ENCODE data around the gene RGS8.
"Not testable (repeated sequence)": the region's sequence is repeated elsewhere in the genome, so short reads cannot be mapped to it uniquely, and the experiment has no call there.

The RGS8 gene

GRCh38 chr1:182702826-182703524 lies 18.6 kb upstream of the RGS8 start:
- no peak for DNase-seq (ENCODE audit: low read depth)

- no peak for DNase-seq (ENCODE audit: low read depth)
Observed at GRCh38 chr1:182700351-182700709, 15.9 kb upstream of the RGS8 start.

GRCh38 chr1:182699393-182700350 lies 15.3 kb upstream of the RGS8 start:
- DNase-seq (ENCODE audit: low read depth): no peak

- DNase-seq (ENCODE audit: low read depth): no peak
Observed at GRCh38 chr1:182698971-182699370, 14.6 kb upstream of the RGS8 start.

DNA sequence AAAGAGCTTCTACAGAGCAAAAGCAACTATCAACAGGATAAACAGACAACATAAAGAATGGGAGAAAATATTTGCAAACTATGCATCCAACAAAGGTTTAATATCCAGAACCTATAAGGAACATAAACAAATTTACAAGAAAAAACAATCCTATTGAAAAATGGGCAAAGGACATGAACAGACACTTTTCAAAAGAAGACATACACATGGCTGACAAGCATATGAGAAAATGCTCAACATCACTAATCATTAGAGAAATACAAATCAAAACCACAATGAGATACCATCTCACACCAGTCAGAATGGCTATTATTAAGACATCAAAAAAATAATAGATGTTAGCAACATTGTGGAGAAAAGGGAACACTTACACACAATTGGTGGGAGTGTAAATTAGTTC lies 8.8 kb upstream of the RGS8 start:
- not testable (repeated sequence) for DNase-seq (ENCODE audit: low read depth)

- DNase-seq (ENCODE audit: low read depth): no peak
Observed at GRCh38 chr1:182690886-182691443, 6.6 kb upstream of the RGS8 start.

GRCh38 chr1:182688436-182689205 lies 4.2 kb upstream of the RGS8 start:
- DNase-seq (ENCODE audit: low read depth): no peak

DNA sequence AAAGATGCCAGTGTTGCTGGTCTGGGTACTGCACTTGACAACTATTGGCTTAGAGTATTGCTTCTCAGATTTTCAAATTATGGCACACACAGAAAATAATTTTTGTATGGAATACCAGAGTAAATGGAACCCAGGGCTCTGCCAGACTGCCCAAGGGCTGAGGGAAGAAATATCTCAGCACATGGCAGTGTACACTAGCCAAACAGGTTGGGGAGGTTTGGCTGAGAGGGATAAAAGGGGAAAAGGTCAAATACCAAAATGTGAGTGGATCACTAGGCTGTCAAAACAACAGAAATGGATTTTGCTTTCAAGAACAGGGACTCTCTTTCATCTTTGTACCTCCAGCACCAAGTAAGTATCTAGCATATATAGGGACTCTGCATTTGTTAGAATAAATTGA lies 3.0 kb upstream of the RGS8 start:
- no peak for DNase-seq (ENCODE audit: low read depth)

DNA sequence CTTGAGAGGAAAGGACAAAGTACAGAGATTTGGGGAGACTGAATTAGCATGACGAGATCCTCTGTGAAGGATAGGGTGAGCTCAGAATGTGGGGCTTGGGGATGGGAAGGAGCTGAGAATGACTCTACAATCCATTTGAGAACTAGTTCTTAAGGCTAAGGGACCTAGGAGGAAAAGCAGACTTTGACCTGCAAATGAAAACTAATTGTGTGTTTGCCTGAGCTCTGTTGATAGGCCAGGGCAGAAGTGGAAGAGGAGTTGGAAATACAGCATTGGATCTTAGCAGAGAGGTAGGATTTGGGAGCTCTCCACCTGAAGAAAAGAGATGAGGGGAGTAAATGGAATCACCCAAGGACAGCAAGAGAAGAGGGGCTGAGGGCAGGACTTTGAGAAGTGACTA lies 2.1 kb upstream of the RGS8 start:
- DNase-seq (ENCODE audit: low read depth): no peak

DNA sequence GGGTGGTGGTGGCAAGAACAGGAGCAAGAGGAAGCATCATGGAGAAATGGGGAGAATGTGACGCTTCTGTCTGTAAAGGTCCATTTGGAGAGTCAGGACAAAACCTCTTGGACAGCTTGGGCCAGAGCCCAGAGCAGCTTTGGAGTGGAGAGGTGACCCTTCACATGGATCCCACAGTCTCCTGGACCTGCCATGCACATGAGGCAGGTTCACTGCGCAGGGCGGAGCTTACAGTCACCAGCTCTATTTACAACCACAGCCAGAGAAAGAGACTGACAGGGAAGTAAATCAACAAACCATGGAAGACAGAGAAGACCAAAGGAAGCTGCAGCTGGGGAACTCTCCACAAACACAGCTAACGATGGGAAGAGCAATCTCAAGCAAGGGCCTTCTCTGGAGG lies 828 bp upstream of the RGS8 start:
- DNase-seq (ENCODE audit: low read depth): no peak

DNA sequence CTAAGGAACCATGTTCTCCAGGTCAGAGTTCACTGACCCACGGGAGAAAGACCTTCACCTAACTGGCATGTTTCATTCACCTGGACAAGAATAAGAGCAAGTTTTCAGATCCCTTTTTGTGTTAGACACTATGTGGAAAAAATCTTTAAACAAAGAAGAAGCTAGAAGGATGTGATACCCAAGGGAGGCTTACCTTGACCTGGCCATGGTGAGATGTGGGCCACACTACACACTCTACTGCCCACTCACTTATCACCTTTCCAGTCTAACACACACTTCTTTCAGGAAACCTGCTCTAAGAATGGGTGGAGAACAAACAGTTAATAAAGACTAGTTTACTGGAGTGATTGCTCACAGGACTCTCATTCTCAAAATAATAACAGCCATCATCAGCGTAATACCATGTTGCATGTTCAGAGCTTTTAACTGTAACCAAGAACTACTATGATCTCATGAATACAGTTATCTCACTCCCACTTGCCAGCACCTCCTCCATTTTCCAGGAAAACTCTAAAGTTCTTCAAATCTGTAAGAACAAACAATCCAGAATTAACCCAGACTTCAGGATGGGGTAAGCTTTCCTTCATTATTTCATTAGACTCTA lies 1.4 kb downstream of the RGS8 start:
- DNase-seq (ENCODE audit: low read depth): no peak

- no peak for DNase-seq (ENCODE audit: low read depth)
Observed at GRCh38 chr1:182682406-182682805, 2.0 kb downstream of the RGS8 start.

DNA sequence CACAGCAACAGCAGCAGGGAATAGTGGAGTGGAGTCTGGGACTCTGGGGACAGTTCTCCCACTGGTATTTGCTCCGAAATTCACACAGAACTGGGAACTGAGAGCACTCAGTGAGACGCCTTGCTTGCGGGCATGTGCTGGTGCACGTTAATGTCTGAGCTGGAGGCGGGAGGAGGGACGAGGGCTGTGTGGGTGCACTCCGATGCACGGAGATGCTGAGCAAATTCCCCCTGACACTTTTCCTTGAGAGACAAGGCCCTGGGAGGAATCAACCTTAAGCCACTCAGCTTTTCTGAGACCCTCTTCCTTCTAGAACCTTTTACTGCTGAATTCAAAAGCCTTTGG lies 2.8 kb downstream of the RGS8 start:
- no peak for DNase-seq (ENCODE audit: low read depth)

DNA sequence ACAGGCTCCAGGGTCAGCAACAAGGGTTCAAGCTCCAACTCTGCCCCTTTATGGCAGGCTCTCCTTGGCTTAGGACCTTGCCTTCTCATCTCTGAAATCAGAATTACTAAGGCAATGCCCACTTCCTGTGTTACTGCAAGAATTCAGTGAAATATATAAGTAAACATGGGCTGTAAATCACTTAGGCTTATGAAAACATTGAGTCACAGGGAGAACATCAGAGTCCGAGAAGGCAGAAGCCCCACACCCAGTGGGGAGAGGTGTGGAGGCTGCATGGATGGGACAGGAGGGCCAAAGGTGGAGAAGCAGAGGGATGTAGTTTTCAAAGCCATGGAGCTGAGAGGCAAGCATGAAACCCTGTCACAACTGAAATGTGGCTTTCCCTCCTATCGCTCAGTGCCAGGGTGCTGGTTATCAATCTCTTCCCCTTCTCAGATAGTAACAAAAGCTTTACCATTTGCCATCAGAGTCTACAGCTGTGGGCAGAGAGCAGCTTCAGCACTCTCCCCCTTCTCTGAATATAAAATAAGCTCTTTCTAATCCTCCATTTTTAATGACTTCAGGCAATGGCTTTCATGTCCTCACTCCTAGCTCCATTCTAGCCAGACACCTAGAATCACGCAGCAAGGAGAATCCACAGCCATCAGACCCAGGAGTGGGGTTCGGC lies 3.4 kb downstream of the RGS8 start:
- DNase-seq (ENCODE audit: low read depth): peak; percentile 12

DNA sequence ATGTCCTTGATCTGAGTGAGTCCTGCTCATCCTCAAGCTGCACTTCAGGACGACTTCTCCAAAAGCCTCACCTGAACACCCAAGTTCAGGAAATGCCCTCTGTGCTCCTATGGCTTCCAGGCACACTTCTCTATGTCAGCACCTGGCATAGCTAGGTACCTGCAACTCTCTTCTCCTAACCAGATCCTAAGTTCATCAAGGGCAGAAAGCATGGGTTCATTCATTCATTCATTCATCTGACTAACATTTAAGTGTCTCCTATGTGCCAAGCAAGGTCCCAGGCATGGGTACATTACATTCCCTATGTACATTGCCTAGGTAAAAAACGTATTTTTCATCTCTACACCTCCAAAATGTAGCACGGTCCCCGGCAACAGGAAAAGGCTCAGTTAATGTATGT lies 4.0 kb downstream of the RGS8 start:
- no peak for DNase-seq (ENCODE audit: low read depth)

GRCh38 chr1:182679684-182680083 lies 4.7 kb downstream of the RGS8 start:
- no peak for DNase-seq (ENCODE audit: low read depth)

DNA sequence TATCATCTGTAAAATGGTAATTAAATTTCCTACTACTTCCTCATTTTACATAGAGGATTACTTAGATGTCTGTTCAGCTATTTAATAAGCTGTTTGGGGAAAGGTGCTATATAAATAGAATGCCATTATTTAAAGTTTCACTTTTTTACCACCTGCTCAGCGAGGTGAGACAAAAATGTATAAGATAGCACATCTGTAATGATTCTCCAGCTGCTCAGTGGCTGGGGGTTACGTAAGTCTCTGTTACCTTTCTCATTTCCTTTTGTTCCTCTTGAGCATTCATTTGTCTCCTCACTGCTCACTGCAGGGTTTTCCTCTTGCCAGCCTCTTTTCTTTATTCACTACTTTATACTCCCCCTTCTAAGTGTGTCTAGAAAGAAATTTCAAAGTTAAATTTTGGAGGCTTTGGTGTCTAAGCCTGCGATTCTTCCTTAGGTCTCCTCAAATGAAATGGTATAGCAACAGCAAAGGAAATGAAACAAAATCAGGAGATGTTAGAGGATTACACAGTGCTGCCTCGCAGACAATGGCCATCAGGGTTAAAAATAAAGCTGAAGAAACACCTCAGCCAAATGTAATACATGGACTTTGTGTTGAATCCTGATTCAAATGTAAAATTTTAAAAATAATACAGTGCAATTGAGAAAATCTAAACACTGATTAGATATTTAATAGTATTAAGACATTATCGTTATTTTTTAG lies 6.8 kb downstream of the RGS8 start:
- no peak for DNase-seq (ENCODE audit: low read depth)

- no peak for DNase-seq (ENCODE audit: low read depth)
Observed at GRCh38 chr1:182676274-182676673, 8.1 kb downstream of the RGS8 start.

- DNase-seq (ENCODE audit: low read depth): no peak
Observed at GRCh38 chr1:182674346-182675246, 9.8 kb downstream of the RGS8 start.

GRCh38 chr1:182672487-182672836 lies 11.9 kb downstream of the RGS8 start:
- no peak for DNase-seq (ENCODE audit: low read depth)
